Activated CD8-positive, alpha-beta memory T cell treated with anti-CD3 and anti-CD28 coated beads, Interleukin-2, amount 50 U/mL, for 1 hour (primary cell): ENCODE data around the gene MDM4.
A peak's percentile ranks its signal among the peaks of the same experiment; 100 is the strongest.
"Not testable (repeated sequence)": the region's sequence is repeated elsewhere in the genome, so short reads cannot be mapped to it uniquely, and the experiment has no call there.

Experiments used
- DNase-seq: peaks from one replicate; pipeline ENCODE4 v3.0.0-alpha.2; 2020; ENCODE audit errors: extremely low read depth

Gene MDM4

GRCh38 chr1:204516180-204516879, at the start of gene MDM4:
MDM4 (plus strand) TSS chr1:204516406; CDS start chr1:204525519, 9,113 bp downstream.
- peak; percentile 76 for DNase-seq

- DNase-seq, result no peak
Observed at GRCh38 chr1:204466416-204467405, 49.5 kb upstream of the MDM4 start.

- DNase-seq, result no peak
Observed at GRCh38 chr1:204468206-204468605, 48.0 kb upstream of the MDM4 start.

- no peak for DNase-seq
Observed at GRCh38 chr1:204468766-204469302, 47.4 kb upstream of the MDM4 start.

- DNase-seq, result no peak
Observed at GRCh38 chr1:204469304-204469703, 46.9 kb upstream of the MDM4 start.

GRCh38 chr1:204471687-204472086, 44.5 kb upstream of the MDM4 start:
- no peak for DNase-seq

GRCh38 chr1:204472660-204473059, 43.5 kb upstream of the MDM4 start:
- no peak for DNase-seq

- DNase-seq, result no peak
Observed at GRCh38 chr1:204473400-204473965, 42.7 kb upstream of the MDM4 start.

- DNase-seq, result no peak
Observed at GRCh38 chr1:204475656-204476432, 40.4 kb upstream of the MDM4 start.

- no peak for DNase-seq
Observed at GRCh38 chr1:204476563-204476962, 39.6 kb upstream of the MDM4 start.

GRCh38 chr1:204477036-204477740, 39.0 kb upstream of the MDM4 start:
- DNase-seq, result no peak

- DNase-seq, result no peak
Observed at GRCh38 chr1:204478172-204478899, 37.9 kb upstream of the MDM4 start.

GRCh38 chr1:204478921-204479320, 37.3 kb upstream of the MDM4 start:
- no peak for DNase-seq

GRCh38 chr1:204479387-204480136, 36.6 kb upstream of the MDM4 start:
- DNase-seq, result no peak

GRCh38 chr1:204480515-204480914, 35.7 kb upstream of the MDM4 start:
- no peak for DNase-seq

GRCh38 chr1:204483791-204484190, 32.4 kb upstream of the MDM4 start:
- no peak for DNase-seq

- DNase-seq, result not testable (repeated sequence)
Observed at GRCh38 chr1:204486513-204487255, 29.5 kb upstream of the MDM4 start.

- no peak for DNase-seq
Observed at GRCh38 chr1:204487256-204487615, 29.0 kb upstream of the MDM4 start.

- no peak for DNase-seq
Observed at GRCh38 chr1:204491655-204492054, 24.6 kb upstream of the MDM4 start.
